ENCODE results near the gene KLHDC3. TPM values are rescaled to one million over a fixed set of nuclear protein-coding genes. Genes with fewer than 3 reads are reported as not detected.
A peak's percentile ranks its signal among the peaks of the same experiment; 100 is the strongest.
"Not testable (repeated sequence)": the region's sequence is repeated elsewhere in the genome, so short reads cannot be mapped to it uniquely, and the experiment has no call there.

Gene KLHDC3
- total RNA-seq, 1 donor from 2014 or later, result 42.5 TPM

DNA sequence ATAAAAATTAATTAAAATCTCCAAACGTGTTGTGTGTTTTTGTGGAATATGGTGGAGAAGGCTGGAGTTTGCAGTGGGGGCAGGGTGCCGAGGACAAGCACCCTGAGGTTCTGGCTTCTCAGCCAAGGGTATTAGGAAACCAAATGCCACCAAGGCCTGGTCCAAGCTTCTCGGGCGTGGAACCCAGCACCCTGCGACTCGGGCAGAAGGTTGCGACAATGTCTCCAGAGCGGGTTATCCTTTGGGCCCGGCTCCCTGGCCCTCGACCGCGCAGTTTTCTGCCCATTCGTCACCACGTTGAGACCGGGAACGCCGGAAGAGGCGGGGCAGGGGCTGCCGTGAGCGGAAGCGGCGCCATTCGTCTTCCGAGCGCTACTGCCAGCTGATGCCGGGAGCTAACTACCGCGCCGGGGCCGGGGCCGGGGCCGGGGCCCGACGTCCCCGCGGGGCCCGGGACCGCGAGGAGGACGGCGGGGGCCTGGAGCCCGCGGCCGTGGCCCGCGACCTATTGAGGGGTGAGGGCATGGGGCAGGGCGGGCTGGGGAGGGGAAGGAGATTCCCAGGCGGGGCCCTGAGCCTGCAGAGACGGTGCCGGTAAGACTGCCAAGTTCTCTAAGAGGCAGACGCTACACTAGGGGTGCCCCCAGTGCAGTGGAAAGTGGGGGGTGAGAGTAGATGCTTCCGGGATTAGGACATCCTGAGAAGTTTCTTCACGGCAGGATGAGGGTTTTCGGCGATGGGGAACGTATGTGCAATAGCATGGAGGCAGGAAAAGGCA lies 7.4 kb downstream of the KLHDC3 start, which contains the start of gene RRP36:
Gene RRP36 (plus strand): TSS at position 354 of the 778 bp plus-strand sequence. CDS start 32 bp downstream, at position 386.
- ATAC-seq, result peak; percentile 95
- DNase-seq (ENCODE audit: low spot score), result peak; percentile 83

DNA sequence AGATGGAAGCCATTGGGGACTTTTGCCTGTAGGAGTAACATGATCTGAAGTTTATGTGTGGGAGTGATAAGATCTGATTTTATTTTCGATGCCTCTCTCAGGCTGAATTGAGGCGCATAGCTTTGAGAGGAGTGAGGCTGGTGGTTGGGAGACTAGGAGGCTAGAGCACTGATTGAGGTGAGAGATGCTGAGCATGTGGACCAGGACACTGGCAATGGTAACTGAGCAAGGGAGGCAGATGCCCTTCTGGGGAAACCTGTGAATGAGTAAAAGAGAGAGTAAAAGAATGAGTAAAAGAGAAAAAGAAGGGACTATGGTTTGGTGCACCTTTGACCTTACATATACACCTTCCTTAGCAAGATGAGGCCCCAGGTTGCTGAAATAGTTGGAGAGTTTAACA lies 10.4 kb downstream of the KLHDC3 start:
- ATAC-seq (no peak), DNase-seq (ENCODE audit: low spot score) (no peak)

- DNase-seq (ENCODE audit: low spot score) (no peak), ATAC-seq (no peak)
These were observed 12.3 kb downstream of the KLHDC3 start for GRCh38 chr6:43026365-43026764.

DNA sequence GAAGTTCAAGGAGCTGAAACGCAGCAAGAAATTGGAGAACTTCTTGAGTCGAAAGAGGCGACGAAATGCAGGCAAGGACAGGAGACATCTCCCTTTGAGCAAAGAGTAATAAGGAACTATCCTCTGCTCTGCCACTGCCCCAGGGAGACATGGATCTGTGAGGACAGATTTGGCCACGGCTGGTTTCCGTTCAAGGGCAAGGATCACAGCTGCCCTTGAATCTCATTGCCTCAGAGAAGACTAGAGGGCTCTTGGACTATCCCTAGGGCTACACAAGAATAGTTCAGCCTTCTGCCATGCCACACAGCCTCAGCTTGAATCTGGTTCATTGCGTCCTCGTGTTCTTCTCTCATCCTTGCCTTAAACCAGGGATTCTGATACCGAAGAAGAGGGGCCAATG lies 15.1 kb downstream of the KLHDC3 start:
- no peak for ATAC-seq
- no peak for DNase-seq (ENCODE audit: low spot score)

DNA sequence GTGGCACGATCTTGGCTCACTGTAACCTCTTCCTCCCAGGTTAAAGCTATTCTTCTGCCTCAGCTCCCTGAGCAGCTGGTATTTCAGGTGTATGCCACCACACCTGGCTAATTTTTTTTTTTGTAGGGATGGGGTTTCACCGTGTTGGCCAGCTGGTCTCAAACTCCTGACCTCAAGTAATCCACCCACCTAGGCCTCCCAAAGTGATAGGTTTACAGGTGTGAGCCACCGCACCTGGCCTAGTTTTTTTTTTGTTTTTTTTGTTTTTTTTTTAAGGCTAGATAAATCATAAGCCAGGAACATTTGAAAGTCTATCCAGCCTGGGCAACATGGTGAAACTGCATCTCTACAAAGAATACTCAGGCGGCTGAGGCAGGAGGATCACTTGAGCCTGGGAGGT lies 18.3 kb downstream of the KLHDC3 start:
- DNase-seq (ENCODE audit: low spot score) (no peak), ATAC-seq (no peak)

- DNase-seq (ENCODE audit: low spot score), result no peak
- no peak for ATAC-seq
These were observed 19.6 kb downstream of the KLHDC3 start for GRCh38 chr6:43033496-43034189.

GRCh38 chr6:43034190-43034525 lies 20.1 kb downstream of the KLHDC3 start:
- DNase-seq (ENCODE audit: low spot score), result no peak
- no peak for ATAC-seq

DNA sequence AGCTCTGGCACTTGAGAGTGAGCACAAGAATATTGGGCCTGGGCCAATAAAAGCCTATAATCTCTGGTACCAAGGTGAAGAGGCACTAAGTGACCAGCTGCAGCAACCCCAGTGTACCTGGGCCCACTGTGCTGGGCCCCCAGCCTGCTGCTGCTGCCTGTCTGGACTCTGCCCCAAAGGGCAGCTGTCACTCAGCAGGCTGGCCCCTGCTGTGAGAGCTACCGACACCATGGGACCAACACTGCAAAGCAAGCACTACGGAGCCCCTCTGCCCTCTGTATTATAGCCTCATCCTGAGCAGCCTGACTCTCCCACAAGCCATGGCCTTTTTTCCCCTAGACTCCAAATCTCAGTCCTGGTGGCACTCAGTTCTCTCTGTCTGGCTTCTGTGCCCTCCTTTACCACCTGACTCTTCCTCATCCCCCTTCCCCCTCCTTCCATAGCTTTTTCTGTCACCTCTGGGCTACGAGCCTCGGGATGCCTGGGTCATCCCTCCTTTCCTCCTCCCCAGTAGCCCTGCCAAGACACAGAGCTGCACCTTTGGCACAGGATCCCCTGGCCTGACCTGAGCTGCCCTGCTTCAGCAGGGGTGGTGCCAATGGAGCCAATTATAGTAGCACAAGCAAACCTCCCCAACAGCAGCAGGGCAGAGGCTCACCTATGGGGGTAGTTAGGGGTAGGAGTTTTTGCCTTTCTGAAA lies 21.6 kb downstream of the KLHDC3 start:
- peak; percentile 92 for ATAC-seq
- DNase-seq (ENCODE audit: low spot score), result peak; percentile 72

DNA sequence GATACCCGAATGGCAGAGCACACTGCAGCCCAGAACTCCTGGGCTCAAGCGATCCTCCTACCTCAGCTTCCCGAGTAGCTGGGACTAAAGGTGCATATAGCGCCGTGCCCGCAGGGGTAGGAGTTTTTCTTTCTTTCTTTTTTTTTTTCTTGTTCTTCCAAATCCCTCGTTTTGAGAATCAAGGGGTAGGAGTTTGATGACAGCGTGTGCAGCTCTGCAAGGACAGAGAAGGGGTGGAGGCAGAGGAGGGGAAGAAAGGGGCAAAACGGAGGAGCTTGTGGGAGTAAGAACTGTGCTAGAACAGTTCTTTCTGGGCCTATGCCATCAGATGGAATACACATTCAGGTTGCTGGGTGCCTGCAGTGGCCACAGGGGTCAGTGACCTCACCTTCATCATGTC lies 22.7 kb downstream of the KLHDC3 start:
- DNase-seq (ENCODE audit: low spot score), result no peak

GRCh38 chr6:43037197-43037596 lies 23.1 kb downstream of the KLHDC3 start:
- DNase-seq (ENCODE audit: low spot score) (no peak), ATAC-seq (no peak)

More for the DNA sequence above, 22.7 kb downstream of the KLHDC3 start:
- no peak for ATAC-seq

DNA sequence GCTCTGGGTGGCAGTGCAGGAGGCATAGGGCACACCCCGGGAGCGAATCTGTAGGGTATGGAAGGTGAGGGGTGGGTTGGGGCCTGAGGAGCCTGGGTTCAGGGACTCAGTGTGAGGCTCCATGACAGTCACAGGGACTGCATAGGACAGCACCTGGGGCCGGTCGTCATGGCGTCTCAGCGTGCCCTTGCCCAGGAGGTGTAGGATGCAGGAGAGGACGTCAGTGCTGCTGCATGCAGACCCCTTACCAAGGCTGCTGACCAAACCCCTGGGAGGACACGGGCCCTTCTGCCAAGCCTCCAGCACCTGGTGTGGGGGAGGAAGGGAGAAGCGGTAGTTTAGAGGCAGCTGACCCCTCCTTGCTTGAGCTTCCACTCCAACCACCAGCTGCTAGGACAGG lies 23.7 kb downstream of the KLHDC3 start:
- no peak for DNase-seq (ENCODE audit: low spot score)
- ATAC-seq, result no peak

- DNase-seq (ENCODE audit: low spot score), result no peak
- ATAC-seq, result no peak
These were observed 24.7 kb downstream of the KLHDC3 start for GRCh38 chr6:43038727-43039126.

DNA sequence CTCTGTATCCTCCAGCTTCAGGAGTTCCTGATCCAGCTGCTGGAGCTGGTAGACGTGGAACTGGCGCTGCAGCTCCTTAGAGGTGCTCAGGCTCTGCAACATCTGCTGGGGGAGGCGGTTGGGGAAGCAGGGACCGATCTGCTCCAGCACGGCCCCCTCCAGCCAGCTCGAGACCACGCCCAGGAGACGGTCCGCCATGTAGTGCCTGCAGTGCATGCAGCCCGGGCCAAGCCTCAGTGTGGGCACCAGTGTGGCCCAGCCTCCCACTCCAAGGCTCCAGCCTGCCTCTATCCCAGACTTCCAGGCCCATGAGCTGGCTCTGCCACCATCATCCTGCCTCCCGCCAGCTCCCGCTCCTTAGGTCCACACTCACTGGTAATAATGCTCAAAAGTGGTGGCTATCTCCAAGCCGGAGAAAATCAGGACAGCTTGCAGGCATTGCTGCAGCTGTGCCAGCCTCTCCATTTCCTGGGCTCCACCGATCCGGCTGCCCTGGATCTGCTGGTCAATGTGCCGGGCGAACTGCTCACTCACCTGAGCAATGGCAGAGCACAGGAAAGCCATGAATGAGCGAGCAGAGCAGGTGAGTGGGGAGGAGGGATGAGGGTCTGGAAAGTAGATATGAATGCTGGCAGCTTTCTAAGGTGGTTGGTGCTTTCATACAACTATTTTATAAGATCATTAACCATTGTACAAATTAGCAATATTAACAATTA lies 26.7 kb downstream of the KLHDC3 start:
- no peak for DNase-seq (ENCODE audit: low spot score)
- ATAC-seq, result no peak

- not testable (repeated sequence) for ATAC-seq; DNase-seq (ENCODE audit: low spot score)
These were observed 27.4 kb downstream of the KLHDC3 start for GRCh38 chr6:43041475-43041874.

GRCh38 chr6:43043310-43043709 lies 29.3 kb downstream of the KLHDC3 start:
- ATAC-seq (no peak), DNase-seq (ENCODE audit: low spot score) (no peak)

DNA sequence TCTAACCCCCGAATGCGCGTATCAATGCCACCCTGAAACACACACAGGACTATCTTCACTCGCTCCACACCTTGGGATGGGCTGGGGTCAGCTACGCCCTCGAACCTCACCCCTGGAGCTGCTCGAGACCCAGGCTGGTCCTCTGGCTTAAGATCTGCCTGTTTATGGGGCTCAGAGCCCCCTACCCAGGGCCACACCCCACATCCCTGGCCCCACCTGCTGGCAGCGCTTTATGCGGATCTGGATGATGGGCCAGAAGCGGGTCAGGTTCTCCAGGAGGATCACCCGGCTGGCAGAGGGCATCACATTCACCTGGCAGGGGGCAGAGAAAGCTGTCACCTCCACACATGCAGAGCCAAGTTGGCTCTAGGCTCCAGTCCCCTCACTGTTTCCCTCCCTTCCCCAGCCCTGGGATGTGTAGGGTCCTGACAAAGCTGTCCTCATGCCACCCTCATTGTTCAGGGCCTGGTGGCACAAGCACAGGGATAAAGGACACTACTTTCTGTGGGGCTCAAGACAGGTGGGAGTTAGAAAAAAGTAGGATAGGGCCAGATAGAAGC lies 31.4 kb downstream of the KLHDC3 start:
- ATAC-seq (no peak), DNase-seq (ENCODE audit: low spot score) (no peak)

- DNase-seq (ENCODE audit: low spot score), result no peak
- no peak for ATAC-seq
These were observed 33.9 kb downstream of the KLHDC3 start for GRCh38 chr6:43047998-43048397.

- ATAC-seq, result no peak
These were observed 36.9 kb downstream of the KLHDC3 start for GRCh38 chr6:43050981-43051380.

DNA sequence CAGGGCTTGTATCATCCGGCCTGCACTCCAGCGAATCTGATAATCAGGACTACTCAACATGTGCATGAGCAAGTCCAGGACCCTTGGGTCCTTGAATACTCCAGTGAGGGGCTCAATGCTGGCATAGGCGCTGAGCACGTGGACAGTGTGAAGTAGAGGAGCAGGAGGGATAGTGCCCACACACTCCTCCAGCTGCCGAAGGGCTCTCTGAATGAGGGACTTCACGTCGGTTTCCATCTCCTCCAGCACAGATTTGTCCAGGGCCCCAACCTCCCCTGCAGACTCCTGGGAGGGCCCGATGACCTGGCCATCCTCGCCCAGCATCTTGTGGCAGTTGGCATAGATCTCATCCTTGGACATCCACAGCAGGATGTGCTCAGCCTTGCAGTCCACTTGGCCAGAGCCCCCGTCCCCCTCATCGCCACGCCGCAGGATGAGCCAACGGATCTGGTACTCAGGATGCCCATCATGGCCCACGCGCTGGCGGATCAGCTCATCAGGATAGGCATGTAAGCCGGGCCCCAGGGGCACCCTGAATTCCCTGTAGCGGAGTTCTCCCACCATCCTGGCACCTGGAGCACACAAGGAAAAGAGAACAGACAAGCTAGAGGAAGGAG lies 38.3 kb downstream of the KLHDC3 start:
- ATAC-seq (no peak), DNase-seq (ENCODE audit: low spot score) (no peak)

More at GRCh38 chr6:43050981-43051380, 36.9 kb downstream of the KLHDC3 start:
- no peak for DNase-seq (ENCODE audit: low spot score)

DNA sequence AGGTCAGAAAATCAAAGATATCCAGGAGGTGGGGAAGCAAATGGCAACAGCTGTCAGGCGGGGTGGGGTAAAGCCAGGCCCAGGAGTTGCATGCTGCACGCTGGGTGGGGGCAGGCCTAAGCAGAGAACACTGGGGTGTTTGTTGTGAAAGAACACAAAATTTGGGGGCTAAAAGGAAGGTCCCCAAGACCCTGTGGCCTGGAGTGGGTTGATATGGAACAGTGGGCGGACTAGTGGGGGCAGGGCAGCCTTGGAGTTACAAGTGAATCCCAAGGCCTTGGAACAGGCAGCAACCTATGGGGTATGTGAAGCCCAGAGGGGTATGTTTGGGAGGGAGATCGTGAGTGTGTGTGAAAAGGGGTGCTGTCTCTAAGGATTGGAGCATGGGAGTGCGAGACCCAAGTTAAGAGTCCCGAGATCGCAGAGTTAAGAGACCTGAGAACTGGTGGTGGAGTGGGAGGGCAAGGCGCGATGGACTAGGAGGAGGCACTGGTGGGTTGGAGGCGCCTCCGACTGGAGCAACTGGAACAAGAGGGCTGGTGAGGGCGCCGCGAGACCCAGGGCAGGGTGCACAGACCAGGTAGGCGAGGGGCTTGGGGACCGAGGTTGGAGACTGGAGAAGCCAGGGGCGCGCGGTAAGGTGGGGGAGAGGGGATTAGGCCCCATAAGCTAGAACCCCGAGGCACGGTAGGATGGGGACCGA lies 38.9 kb downstream of the KLHDC3 start:
- peak; percentile 39 for ATAC-seq
- DNase-seq (ENCODE audit: low spot score), result no peak
